IMR-90 (cell line): ENCODE results near the gene MIPEP. TPM values are rescaled to one million over a fixed set of nuclear protein-coding genes. Genes with fewer than 3 reads are reported as not detected.
A peak's percentile ranks its signal among the peaks of the same experiment; 100 is the strongest.

Experiments used
- ATAC-seq: fragments of 200-7000 bp; cut with Tn5 transposase; 2 replicates; pipeline ENCODE4 v1.9.1; 2020; ENCODE audit warnings: low read depth, mild to moderate bottlenecking, moderate library complexity
- BruUV-seq: library from RNA; stranded (reverse); fragments of 400-500 nt; replicated peaks from 2 replicates; lab custom pipeline; 2021; lab: Mats Ljungman, UMichigan
- CTCF ChIA-PET: fragments of 300-600 bp; formaldehyde crosslinking; extraction: SDS; loops from one replicate; lab custom pipeline; 2021; ENCODE audit warnings: antibody characterized with exemption; lab: Yijun Ruan, JAX
- POLR2A ChIA-PET: fragments of 300-600 bp; sonication (Branson Sonifier 250); formaldehyde crosslinking; loops from one replicate; lab custom pipeline; 2022; ENCODE audit warnings: antibody characterized with exemption; ENCODE audit not compliant: unreplicated experiment; lab: Charles Lee
- DNase-seq: peaks from one replicate; pipeline ENCODE4 v3.0.0; 2013
- H2AFZ ChIP-seq: replicated peaks from 2 replicates; pipeline ENCODE3; 2013; ENCODE audit warnings: low read length, mild to moderate bottlenecking; ENCODE audit not compliant: poor library complexity
- H2AK5ac ChIP-seq: 2 replicates; pipeline ENCODE4 v1.6.1; 2013; ENCODE audit warnings: low read depth, low read length, inconsistent platforms
- H2AK9ac ChIP-seq: replicated peaks from 2 replicates; pipeline ENCODE3; 2013; ENCODE audit warnings: mild to moderate bottlenecking, low read depth, low read length, moderate library complexity; ENCODE audit not compliant: poor library complexity
- H2BK120ac ChIP-seq: 2 replicates; pipeline ENCODE4 v1.6.1; 2013; ENCODE audit warnings: low read depth, low read length, inconsistent platforms
- H2BK15ac ChIP-seq: 3 replicates; pipeline ENCODE4 v1.6.1; 2013; ENCODE audit warnings: low read depth, low read length, inconsistent platforms
- H2BK20ac ChIP-seq: 2 replicates; pipeline ENCODE4 v1.6.1; 2013; ENCODE audit warnings: low read depth, mild to moderate bottlenecking, inconsistent platforms, low read length, moderate library complexity
- H2BK5ac ChIP-seq: 2 replicates; pipeline ENCODE4 v1.6.1; 2013; ENCODE audit warnings: mild to moderate bottlenecking, low read depth, low read length, inconsistent platforms; ENCODE audit not compliant: poor library complexity, severe bottlenecking
- H3K14ac ChIP-seq: replicated peaks from 2 replicates; pipeline ENCODE4 v1.6.1; 2013; ENCODE audit warnings: low read depth, low read length, inconsistent platforms
- H3K18ac ChIP-seq: 2 replicates; pipeline ENCODE4 v1.6.1; 2013; ENCODE audit warnings: low read depth, low read length, control low read depth
- H3K23ac ChIP-seq: 2 replicates; pipeline ENCODE4 v1.6.1; 2013; ENCODE audit warnings: low read depth, low read length, inconsistent platforms
- H3K27ac ChIP-seq: 2 replicates; pipeline ENCODE4 v1.5.1; 2013; ENCODE audit warnings: mild to moderate bottlenecking, control low read depth, low read length; ENCODE audit not compliant: insufficient read depth
- H3K27me3 ChIP-seq: 2 replicates; pipeline ENCODE4 v1.6.1; 2013; ENCODE audit warnings: low read length; ENCODE audit not compliant: control insufficient read depth, insufficient read depth
- H3K36me3 ChIP-seq: 2 replicates; pipeline ENCODE4 v1.6.1; 2013; ENCODE audit warnings: low read length, mixed read lengths; ENCODE audit not compliant: control insufficient read depth, insufficient read depth
- H3K4ac ChIP-seq: 2 replicates; pipeline ENCODE4 v1.6.1; 2013; ENCODE audit warnings: low read depth, low read length, inconsistent platforms
- H3K4me1 ChIP-seq: 2 replicates; pipeline ENCODE4 v1.6.1; 2013; ENCODE audit warnings: low read length, mixed read lengths; ENCODE audit not compliant: control insufficient read depth, insufficient read depth
- H3K4me2 ChIP-seq: 2 replicates; pipeline ENCODE4 v1.6.1; 2013; ENCODE audit warnings: low read depth, mild to moderate bottlenecking, control low read depth, low read length, moderate library complexity
- H3K4me3 ChIP-seq: 2 replicates; pipeline ENCODE4 v1.5.1; 2013; ENCODE audit warnings: low read depth, mild to moderate bottlenecking, control low read depth, low read length, moderate library complexity; ENCODE audit not compliant: insufficient read depth
- H3K56ac ChIP-seq: 2 replicates; pipeline ENCODE4 v1.6.1; 2013; ENCODE audit warnings: low read length, inconsistent platforms; ENCODE audit not compliant: insufficient read depth; ENCODE audit errors: extremely low read depth
- H3K79me1 ChIP-seq, 2 experiments: 2 replicates each; pipeline ENCODE4 v1.6.1; 2013; ENCODE audit warnings: low read length in 2 of 2, inconsistent platforms in 1 of 2, low read depth in 1 of 2
- H3K9ac ChIP-seq: 2 replicates; pipeline ENCODE4 v1.6.1; 2013; ENCODE audit warnings: low read depth, low read length, control low read depth
- H3K9me1 ChIP-seq: 2 replicates; pipeline ENCODE4 v1.6.1; 2013; ENCODE audit warnings: low read length, inconsistent platforms; ENCODE audit not compliant: insufficient read depth
- H3K9me3 ChIP-seq: 2 replicates; pipeline ENCODE4 v1.6.1; 2013; ENCODE audit warnings: low read length; ENCODE audit not compliant: control insufficient read depth, insufficient read depth
- H4K20me1 ChIP-seq: 2 replicates; pipeline ENCODE4 v1.6.1; 2013; ENCODE audit warnings: low read length, inconsistent platforms; ENCODE audit not compliant: insufficient read depth
- H4K5ac ChIP-seq: 2 replicates; pipeline ENCODE4 v1.6.1; 2013; ENCODE audit warnings: mild to moderate bottlenecking, low read depth, low read length, control low read depth
- H4K8ac ChIP-seq, 2 experiments: 2 replicates each; pipeline ENCODE4 v1.6.1; 2013; ENCODE audit warnings: low read depth in 2 of 2, low read length in 2 of 2, control low read depth in 1 of 2, inconsistent platforms in 1 of 2
- H4K91ac ChIP-seq: 2 replicates; pipeline ENCODE4 v1.6.1; 2013; ENCODE audit warnings: low read depth, low read length, inconsistent platforms; ENCODE audit not compliant: insufficient read depth
- BHLHE40 ChIP-seq: fragments of 150-350 bp; IDR thresholded peaks from 2 replicates; pipeline ENCODE4 v1.6.1; 2016; ENCODE audit warnings: mild to moderate bottlenecking, low read depth, low read length
- CEBPB ChIP-seq: IDR thresholded peaks from 2 replicates; pipeline ENCODE4 v1.6.1; 2012; ENCODE audit warnings: low read depth, low read length, improper control_type of control experiment
- CHD1 ChIP-seq: IDR thresholded peaks from 2 replicates; pipeline ENCODE4 v1.6.1; 2012; ENCODE audit warnings: low read depth, low read length, improper control_type of control experiment
- CTCF ChIP-seq: conservative IDR thresholded peaks from 2 replicates; pipeline ENCODE4 v1.5.1; 2012; ENCODE audit warnings: mild to moderate bottlenecking, low read depth, low read length, improper control_type of control experiment
- ELK1 ChIP-seq: fragments of 150-350 bp; IDR thresholded peaks from 2 replicates; pipeline ENCODE4 v1.6.1; 2016; ENCODE audit warnings: low read depth, mild to moderate bottlenecking, low read length, moderate library complexity, borderline replicate concordance
- FOS ChIP-seq: fragments of 150-350 bp; IDR thresholded peaks from 2 replicates; pipeline ENCODE4 v1.6.1; 2016; ENCODE audit warnings: low read depth, low read length
- MAFK ChIP-seq: IDR thresholded peaks from 2 replicates; pipeline ENCODE4 v1.6.1; 2012; ENCODE audit warnings: low read depth, low read length, improper control_type of control experiment
- MAZ ChIP-seq: IDR thresholded peaks from 2 replicates; pipeline ENCODE4 v1.6.1; 2012; ENCODE audit warnings: low read depth, mild to moderate bottlenecking, low read length, improper control_type of control experiment, moderate library complexity, borderline replicate concordance
- MXI1 ChIP-seq: IDR thresholded peaks from 2 replicates; pipeline ENCODE4 v1.6.1; 2012; ENCODE audit warnings: low read depth, mild to moderate bottlenecking, low read length, moderate library complexity, borderline replicate concordance
- NFE2L2 ChIP-seq: fragments of 150-350 bp; IDR thresholded peaks from 2 replicates; pipeline ENCODE4 v1.6.1; 2016; ENCODE audit warnings: low read depth, mild to moderate bottlenecking, low read length
- POLR2A ChIP-seq: IDR thresholded peaks from 2 replicates; pipeline ENCODE4 v1.6.1; 2012; ENCODE audit warnings: mild to moderate bottlenecking, low read depth, low read length
- RAD21 ChIP-seq: IDR thresholded peaks from 2 replicates; pipeline ENCODE4 v1.6.1; 2012; ENCODE audit warnings: low read length, improper control_type of control experiment
- RCOR1 ChIP-seq: IDR thresholded peaks from 2 replicates; pipeline ENCODE4 v1.6.1; 2012; ENCODE audit warnings: mild to moderate bottlenecking, low read length, improper control_type of control experiment; ENCODE audit not compliant: insufficient replicate concordance
- RFX5 ChIP-seq: IDR thresholded peaks from 2 replicates; pipeline ENCODE4 v1.8.0; 2012; ENCODE audit warnings: low read depth, mild to moderate bottlenecking, low read length, moderate library complexity
- SMC3 ChIP-seq: fragments of 150-350 bp; IDR thresholded peaks from 2 replicates; pipeline ENCODE4 v1.6.1; 2016; ENCODE audit warnings: low read depth, mild to moderate bottlenecking, antibody characterized with exemption, low read length, moderate library complexity
- WGBS, 2 experiments: methylation state at CpG; one replicate each; pipeline versions ENCODE4 v1.1.5 to v1.1.7; 2013; ENCODE audit warnings: missing lambda C conversion rate in 2 of 2; ENCODE audit not compliant: insufficient read length in 1 of 2; ENCODE audit errors: extremely low coverage in 2 of 2; 5-methylcytosine and 5-hydroxymethylcytosine counted together
- dilution Hi-C: fragments of 300-500 bp; cut with HindIII; formaldehyde crosslinking; loops from one replicate; pipeline ENCODE4 v1.14.3; 2018; ENCODE audit warnings: low sequenced_read_pairs; ENCODE audit not compliant: unreplicated experiment
- in situ Hi-C: fragments of 300-500 bp; cut with MboI; formaldehyde crosslinking; loops from 3 replicates; pipeline ENCODE4 v1.14.3; 2019; ENCODE audit warnings: low sequenced_read_pairs, inconsistent platforms, mixed read lengths
- intact Hi-C: fragments of 100-400 bp; cut with micrococcal nuclease; formaldehyde crosslinking; loops from 2 replicates; pipeline ENCODE4 v1.10.0; 2022
- polyA plus RNA-seq, 3 experiments: library from polyadenylated mRNA; depleted of rRNA; stranded (reverse); fragments of >200 nt; gene quantifications; 2 replicates each; pipeline ENCODE4 v1.2.3, GENCODE V29; 2012; ENCODE audit warnings: low replicate concordance in 1 of 3
- total RNA-seq: library from RNA; depleted of rRNA; stranded (reverse); fragments of >200 nt; gene quantifications from 2 replicates; pipeline ENCODE4 v1.2.3, GENCODE V29; 2012
- TF ChIP-seq, protein P1 (sequence below): fragments of 150-350 bp; IDR thresholded peaks from 2 replicates; pipeline ENCODE4 v1.6.1; 2017; ENCODE audit warnings: mild to moderate bottlenecking, antibody characterized with exemption, low read length, low read depth

Gene MIPEP
- total and polyA plus RNA-seq, 2 of the 4 experiments (the other 2 are of a cell fraction) = 15.0 to 21.5 TPM

GRCh38 chr13:23919006-23919405 is 29.8 kb upstream of the MIPEP start:
- H3K4ac ChIP-seq = peak overlapping the region; percentile 75; the same call in 1 of the 2 replicates
- H3K9ac ChIP-seq = no peak overlapping the region
- no peaks in the 10 kb centered on the region for H3K27me3 ChIP-seq
- no peak overlapping the region for H4K5ac ChIP-seq
- H4K20me1 ChIP-seq = no peaks in the 10 kb centered on the region
- no peaks in the 10 kb centered on the region for H3K9me3 ChIP-seq
- in situ Hi-C loops = loop anchor here (5.0 kb wide), 1 partner anchor 313 kb away; no protein-coding TSS in a partner anchor
- TF ChIP-seq CHD1 = no peak
- TF ChIP-seq MAFK = no peak
- no peak for TF ChIP-seq FOS
- TF ChIP-seq ELK1 = no peak
- TF ChIP-seq RFX5 = no peak
- TF ChIP-seq RCOR1 = no peak
- TF ChIP-seq RAD21 = no peak
- no peak for TF ChIP-seq POLR2A
- TF ChIP-seq BHLHE40 = no peak
- no peak for TF ChIP-seq CEBPB
- TF ChIP-seq NFE2L2 = no peak
- no peak for TF ChIP-seq CTCF
- no peak for TF ChIP-seq SMC3
- no peak for TF ChIP-seq MXI1
- TF ChIP-seq, protein P1, sequence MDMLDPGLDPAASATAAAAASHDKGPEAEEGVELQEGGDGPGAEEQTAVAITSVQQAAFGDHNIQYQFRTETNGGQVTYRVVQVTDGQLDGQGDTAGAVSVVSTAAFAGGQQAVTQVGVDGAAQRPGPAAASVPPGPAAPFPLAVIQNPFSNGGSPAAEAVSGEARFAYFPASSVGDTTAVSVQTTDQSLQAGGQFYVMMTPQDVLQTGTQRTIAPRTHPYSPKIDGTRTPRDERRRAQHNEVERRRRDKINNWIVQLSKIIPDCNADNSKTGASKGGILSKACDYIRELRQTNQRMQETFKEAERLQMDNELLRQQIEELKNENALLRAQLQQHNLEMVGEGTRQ = no peak
- TF ChIP-seq MAZ = no peak
- H3K4me2 ChIP-seq = no peak overlapping the region
- ATAC-seq = no peak
- H2AK5ac ChIP-seq = no peak overlapping the region
- H3K18ac ChIP-seq = no peak overlapping the region
- H3K4me3 ChIP-seq = no peak overlapping the region
- no CpG with 5 or more reads among the region's 1 CpG for WGBS, 2 experiments
- no peak overlapping the region for H2AK9ac ChIP-seq
- no peak for DNase-seq
- H2BK15ac ChIP-seq = no peak overlapping the region
- H3K56ac ChIP-seq = no peak overlapping the region
- POLR2A ChIA-PET = no interaction called here
- no peaks in the 10 kb centered on the region for H3K36me3 ChIP-seq
- no TSS peak for BruUV-seq
- CTCF ChIA-PET = interaction anchor here (1.0 to 1.7 kb wide), 3 partner anchors 11 to 310 kb away, joined by 3 to 5 read pairs (median 5); no protein-coding TSS in a partner anchor
- intact Hi-C loops = no loop called here
- no peak overlapping the region for H3K27ac ChIP-seq
- H3K23ac ChIP-seq = no peak overlapping the region
- H4K91ac ChIP-seq = no peak overlapping the region
- no peak overlapping the region for H3K14ac ChIP-seq
- H3K79me1 ChIP-seq = no peaks in the 10 kb centered on the region
- no peak overlapping the region for H2BK5ac ChIP-seq
- H3K9me1 ChIP-seq = no peaks in the 10 kb centered on the region
- H3K4me1 ChIP-seq = peaks cover 2% of the 10 kb centered on the region; the same call in 1 of the 2 replicates
- dilution Hi-C loops = no loop called here
- H2BK20ac ChIP-seq = peak overlapping the region; percentile 79; the same call in 1 of the 2 replicates
- no peak overlapping the region for H2AFZ ChIP-seq
- H4K8ac ChIP-seq = no peak overlapping the region
- H2BK120ac ChIP-seq = peak overlapping the region; percentile 84; the same call in 1 of the 2 replicates
